GM21723 (cell line): Measurements from ENCODE around the gene GALK2.
"Not testable (repeated sequence)": the region's sequence is repeated elsewhere in the genome, so short reads cannot be mapped to it uniquely, and the experiment has no call there.

Experiments
- ATAC-seq: cut with Tn5 transposase; IDR thresholded peaks from one replicate; pipeline ENCODE4 v1.9.1; 2021; ENCODE audit warnings: mild to moderate bottlenecking, moderate library complexity; ENCODE audit not compliant: unreplicated experiment

GALK2 gene

DNA sequence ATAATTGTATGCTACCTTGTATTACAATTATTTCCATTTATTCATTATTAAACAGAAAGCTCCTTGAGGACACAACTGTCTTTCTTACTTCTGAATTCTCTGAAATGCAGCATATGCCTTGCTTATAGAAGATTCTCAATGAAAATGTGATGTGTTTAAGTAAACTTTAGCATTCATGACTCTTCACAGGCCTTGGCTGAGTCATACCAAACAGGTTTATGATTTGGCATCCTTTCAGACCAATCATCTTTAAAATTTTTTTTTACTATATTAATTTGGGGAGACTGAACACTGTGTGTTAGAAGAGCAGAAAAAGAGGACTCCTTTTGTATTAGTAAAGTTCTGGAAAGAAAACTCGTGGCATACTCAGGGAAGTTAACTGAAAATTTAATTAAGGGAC, 6.4 kb upstream of the GALK2 start:
- ATAC-seq = no peak

DNA sequence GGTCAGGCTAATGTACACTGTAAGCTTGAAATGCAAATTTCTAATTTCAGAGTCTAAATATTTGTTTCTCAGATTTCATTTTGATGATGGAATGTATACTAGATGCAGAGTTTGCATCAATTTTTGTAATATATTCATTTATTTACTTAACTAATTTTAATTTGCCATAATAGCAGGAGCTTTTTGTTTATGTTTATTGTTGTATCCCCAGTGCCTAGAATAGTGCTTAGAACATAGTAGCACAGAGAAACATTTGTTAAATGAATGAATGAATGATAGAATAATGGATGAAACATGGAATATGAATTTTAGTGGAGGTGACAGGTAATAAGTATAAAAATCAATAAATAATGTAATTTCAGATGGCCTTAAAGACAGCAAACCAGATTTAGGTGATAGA, 5.2 kb upstream of the GALK2 start:
- no peak for ATAC-seq

DNA sequence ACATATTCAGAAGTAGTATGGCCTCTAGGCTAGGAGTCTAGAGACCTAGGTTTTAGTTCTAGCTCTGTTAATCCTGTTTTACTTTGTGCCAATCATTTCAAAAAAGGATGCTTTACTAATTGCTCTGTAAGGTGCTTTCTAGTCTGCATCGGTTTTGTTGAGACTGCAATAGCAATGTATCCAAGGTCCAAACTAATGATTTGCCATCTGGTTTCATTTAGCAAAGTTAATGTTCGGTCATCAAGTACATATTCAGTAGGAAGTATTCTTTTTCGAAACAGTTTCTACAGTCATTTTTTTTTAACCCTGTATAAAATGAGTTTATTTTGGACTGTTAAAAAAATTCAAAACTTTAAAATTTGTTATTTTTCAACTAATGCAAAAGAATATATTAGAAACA, 2.0 kb upstream of the GALK2 start:
- no peak for ATAC-seq

DNA sequence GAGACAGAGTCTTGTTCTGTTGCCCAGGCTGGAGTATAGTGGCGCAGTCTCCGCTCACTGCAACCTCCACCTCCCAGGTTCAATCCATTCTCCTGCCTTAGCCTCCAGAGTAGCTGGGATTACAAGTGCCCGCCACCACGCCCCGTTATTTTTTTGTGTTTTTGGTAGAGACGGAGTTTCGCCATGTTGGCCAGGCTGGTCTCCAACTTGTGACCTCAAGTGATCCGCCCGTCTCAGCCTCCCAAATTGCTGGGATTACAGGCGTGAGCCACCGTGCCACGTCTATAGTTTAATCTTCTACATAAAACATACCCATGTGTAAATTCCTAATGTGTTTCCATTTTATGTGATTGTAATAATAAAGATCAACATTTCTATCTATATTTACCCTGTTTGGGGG, 1.7 kb downstream of the GALK2 start:
- no peak for ATAC-seq

DNA sequence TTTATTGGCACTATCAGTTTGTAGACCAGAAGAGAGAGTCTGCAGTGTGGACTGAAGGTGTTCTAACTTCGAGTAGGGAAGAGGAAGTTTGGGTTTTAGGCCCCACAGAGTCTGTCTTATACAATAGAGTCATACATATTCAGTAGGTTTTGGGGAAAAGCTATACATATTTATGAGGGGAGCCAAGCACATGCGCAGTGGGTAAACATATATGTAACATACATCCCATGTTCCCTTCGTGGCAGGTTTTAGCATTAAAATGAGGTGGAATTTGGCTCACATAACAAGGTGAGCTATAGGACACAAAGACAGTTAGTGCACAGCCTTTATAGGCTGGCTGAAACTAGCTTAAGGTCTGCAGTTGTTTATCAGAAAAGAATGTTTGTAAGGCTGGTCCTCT, 4.9 kb downstream of the GALK2 start:
- ATAC-seq = no peak

DNA sequence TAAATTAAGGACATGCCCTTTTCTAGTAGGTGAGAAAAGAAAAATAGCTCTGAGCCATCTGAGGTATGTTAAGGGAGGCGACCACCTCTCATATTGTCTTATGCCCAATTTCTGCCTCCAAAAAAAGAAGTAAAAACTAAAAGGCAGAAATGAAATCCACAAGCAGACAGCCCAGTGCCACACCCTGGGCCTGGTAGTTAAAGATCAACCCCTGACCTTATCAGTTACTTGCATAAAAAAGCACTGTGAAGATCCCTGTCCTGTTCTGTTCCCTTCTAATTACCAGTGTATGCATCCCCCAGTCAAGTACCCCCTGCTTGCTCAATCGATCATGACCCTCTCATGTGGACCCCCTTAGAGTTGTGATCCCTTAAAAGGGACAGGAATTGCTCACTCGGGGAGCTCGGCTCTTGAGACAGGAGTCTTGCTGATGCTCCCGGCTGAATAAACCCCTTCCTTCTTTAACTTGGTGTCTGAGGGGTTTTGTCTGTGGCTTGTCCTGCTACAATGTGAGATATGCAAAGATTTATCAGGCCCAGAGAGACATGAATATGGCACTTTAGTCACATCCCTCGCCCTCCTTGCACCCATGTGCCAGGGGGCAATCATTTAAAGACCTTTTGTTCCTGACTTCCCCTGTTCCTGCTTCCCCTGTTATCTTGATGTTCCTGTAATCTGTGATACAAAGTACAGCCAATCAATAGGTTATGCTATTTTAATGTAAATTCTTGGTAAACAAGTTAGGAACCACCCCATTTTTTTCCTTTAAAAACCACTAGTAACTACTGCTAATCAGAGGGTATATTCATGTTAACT, 5.7 kb downstream of the GALK2 start:
- not testable (repeated sequence) for ATAC-seq

DNA sequence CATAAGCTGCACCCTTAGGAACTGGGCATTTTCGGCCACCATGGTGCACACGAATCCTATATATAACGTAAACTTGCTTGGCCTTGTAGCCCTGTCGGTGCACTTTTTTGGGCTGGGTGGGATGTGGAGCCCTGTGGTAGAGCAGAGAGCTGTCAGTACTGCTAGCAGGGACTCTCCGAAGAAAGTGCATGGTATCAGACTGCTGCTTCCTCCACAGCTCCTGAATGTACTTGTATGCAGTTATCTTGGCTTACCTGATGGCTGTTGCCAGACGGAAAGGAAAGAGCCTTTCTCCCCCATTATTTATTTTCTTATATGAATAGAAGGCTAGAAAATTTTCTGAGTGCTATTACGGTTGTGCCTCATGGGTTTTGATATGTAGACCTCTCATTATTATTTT, 8.4 kb downstream of the GALK2 start:
- ATAC-seq = no peak

DNA sequence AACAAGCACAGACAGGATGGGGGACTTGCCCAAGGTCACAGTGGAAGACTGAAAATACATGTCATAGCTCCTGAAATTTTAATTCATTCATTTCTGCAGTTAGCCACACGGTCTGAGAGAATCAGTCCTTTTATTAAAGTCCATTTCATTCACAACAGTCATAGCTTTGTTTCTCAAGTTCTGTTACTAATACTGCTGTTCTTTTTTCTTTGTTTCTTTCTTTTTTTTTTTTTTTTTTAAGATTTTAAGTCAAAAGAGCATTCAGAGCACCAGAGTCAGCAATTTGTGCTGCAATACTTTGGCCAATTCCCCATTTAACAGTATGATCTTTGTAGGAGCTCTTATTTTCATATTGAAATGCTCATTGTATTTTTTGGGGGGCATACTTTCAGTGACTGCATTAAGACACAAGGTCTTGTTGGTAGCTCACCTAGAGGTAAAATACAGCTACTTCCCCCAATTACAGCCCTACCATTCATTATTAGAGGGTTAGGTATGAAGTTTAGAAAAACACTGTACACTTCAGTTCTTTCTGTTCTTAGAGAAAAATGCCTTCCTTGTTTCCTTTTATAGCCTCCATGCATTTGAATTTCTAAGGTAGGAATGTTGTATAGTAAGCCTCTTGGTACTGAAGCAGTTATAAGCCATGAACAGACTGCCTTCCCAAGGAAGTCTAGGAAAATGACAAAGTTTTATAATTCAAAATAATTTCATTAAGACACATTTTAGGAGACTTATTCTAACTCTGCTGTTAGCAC, 9.6 kb downstream of the GALK2 start:
- no peak for ATAC-seq

DNA sequence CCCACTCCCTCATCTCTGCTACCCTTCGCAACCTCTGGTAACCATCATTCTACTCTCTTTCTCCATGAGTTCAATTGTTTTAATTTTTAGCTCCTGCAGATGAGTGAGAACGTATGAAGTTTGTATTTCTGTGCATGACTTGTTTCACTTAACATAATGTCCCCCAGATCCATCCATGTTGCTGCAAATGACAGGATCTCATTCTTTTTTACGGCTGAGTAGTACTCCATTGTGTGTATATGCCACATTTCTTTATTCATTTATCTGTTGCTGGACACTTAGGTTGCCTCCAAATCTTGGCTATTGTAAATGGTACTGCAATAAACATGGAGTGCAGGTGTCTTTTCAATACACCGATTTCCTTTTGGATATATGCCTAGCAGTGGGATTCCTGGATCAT, 12.1 kb downstream of the GALK2 start:
- no peak for ATAC-seq

DNA sequence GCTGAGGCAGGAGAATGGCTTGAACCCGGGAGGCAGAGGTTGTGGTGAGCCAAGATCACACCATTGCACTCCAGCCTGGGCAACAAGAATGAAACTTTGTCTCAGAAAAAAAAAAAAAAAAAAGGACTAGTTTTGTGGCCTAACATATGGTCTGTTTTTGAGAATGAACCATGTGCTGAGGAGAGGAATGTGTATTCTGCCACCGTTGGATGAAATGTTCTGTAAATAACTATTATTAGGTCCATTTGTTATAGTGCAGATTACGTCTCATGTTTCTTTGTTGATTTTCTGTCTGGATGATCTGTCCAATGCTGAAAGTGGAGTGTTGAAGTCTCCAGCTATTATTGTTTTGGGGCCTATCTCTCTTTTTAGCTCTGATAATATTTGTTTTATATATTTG, 13.7 kb downstream of the GALK2 start:
- not testable (repeated sequence) for ATAC-seq

DNA sequence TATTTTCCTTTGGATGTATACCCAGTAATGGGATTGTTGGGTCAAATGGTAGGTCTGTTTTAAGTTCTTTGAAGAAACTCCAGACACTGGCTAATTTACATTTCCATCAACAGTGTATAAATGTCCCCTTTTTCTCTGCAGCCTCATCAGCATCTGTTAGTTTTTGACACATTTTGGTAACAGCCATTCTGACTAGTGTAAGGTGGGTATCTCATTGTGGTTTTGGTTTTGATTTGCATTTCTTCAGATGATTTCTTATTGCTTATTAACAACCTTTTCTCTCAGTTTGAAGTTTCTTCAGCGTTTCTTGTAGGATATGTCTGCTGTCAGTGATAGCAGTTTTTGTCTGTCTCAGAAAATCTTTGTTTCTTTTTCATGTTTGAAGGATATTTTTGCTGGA, 15.4 kb downstream of the GALK2 start:
- ATAC-seq = no peak

DNA sequence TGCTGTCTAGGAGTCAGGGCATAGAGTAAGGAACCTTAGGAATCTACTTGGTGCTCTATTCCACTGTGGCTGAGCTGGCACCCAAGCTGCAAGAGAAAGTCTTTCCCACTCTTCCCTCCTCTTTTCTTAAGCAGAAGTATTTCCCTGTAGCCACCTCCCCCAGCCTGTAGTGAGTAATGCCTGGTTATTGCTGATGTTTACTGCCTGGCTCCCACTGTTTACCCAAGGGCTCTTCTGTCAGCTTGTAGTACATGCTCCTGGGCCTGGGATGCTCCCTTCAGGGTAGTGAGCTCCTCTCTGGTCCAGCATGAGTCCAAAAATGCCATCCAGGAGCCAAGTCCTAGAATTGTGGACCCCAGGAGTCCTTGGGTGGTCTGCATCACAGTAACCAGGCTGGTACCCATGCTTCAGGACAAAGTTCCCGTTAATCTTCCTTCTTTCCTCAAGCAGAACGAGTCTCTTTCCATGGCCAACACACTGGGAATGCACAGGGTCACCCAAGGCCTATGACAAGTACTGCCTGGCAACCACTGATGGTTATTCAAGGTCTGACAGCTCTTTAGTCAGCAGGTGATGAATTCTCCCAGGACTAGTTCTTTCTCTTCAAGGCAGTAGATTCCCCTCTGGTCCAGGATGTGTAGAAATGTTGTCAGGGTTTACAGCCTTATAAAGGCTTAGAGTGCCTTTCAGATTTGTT, 17.6 kb downstream of the GALK2 start:
- ATAC-seq = no peak

DNA sequence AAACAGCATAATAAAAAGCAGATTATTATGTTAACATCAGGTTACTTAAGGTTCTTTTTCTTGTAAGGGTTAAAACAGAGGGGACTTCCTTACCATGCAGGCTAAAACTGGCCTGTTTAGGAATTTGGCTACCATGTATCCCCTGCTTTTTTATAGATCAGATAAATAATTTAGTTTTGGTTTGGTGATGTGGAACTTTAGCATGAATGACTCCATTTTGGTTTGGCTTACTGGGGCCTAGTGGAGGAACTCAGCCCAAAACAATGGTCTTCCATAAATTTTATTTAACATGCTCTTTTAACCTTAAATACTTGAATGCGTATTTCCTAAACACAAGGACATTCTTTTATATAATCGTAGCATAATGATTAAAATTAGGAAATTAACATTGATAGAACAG, 18.9 kb downstream of the GALK2 start:
- ATAC-seq = no peak

DNA sequence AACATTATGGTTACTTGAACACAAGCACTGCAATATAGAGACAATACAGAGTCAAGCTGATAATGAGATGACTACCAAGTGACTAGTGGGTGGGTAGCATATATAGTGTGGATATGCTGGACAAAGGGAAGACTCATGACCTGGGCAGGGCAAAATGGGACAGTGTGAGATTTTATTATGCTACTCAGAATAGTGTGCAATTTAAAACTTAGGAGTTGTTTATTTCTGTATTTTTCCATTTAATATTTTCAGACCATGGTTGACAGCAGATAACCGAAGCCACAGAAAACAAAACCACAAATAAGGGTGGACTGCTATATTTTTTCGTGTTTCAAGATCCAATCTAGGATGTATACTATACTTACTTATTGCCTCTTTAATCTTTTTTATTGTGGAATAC, 19.6 kb downstream of the GALK2 start:
- no peak for ATAC-seq

DNA sequence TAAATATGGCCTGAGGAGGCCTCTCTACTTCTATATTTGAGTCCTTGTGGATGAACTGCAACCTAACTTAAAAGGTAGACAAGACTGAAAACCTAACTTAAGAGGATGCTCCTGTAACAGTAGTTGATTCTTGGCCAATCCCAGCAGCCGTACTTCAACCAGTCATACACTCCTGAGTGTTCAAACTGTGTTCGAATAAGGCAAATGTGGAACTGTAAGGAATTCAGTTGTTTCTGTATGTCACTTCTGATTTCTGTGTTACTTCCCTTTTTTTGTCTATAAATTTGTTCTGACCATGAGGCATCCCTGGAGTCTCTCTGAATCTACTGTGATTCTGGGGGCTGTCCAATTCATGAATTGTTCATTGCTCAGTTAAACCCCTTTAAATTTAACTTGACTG, 20.5 kb downstream of the GALK2 start:
- no peak for ATAC-seq

DNA sequence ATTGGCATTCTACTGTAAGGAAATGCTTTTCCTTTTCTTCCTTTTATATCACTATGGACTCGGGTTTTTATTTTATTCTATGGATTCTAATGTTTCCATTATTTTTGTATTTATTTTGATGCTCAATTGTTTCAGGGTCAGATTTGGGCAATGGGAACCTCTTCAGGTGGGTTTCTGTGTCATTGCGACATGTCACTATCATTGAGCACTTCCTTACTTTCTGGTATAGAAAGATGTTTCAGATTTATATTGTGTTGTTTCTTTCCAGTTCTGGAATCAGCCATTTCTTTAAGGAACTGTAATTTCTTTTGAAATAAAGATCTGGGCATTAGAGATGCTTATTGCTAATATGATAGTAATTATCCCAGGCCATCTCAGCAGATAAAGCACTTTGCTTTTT, 21.8 kb downstream of the GALK2 start:
- no peak for ATAC-seq

DNA sequence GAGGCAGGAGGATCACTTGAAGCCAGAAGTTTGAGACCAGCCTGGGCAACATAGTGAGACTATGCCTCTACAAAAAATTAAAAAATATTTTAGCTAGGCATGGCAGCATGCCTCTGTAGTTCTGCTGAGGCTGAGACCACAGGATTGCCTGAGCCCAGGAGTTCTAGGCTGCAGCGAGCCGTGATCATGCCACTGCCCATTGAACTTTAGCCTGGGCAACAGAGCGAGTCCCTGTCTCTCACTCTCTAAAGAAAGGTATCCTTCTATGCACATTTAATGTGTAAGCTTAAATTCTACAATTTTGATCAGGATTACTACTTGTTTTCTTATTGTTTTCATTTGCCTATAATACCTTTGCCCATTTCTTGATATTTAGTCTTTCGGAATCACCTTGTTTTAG, 26.8 kb downstream of the GALK2 start:
- ATAC-seq = no peak

DNA sequence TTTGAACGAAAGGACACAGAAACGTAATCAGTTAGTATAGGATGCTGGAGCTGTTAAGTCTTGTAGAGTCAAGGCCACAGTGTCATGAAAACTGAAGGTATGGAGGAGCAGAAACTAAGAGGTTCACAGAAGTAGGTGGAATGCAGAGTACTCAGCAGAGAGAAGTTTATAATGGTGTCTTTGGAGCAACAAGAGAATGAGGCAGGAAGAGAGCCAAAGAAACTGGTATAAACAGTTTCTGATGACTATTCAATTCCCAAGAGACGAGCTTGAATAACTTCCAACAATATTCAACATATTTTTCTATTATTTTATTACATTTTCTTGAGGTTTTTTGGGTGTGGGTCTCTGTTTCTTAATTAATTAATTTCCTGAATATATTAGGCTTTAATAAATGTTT, 29.6 kb downstream of the GALK2 start:
- no peak for ATAC-seq

DNA sequence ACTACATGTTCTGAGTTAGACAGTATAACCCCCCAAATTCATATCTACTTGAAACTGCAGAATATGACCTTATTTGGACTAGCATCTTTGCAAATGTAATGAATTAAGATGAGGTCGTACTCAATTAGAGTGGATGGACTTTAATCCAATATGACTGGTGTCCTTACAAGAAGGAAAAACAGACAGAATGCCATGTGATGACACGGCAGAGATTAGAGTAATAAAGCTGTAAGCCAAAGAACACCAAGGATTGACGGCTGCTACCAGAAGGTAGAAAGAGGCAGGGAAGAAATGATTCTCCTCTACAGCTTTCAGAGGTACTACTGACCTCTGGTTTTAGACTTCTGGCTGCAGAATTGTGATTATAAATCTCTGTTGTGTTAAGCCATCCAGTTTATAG, 30.3 kb downstream of the GALK2 start:
- no peak for ATAC-seq

DNA sequence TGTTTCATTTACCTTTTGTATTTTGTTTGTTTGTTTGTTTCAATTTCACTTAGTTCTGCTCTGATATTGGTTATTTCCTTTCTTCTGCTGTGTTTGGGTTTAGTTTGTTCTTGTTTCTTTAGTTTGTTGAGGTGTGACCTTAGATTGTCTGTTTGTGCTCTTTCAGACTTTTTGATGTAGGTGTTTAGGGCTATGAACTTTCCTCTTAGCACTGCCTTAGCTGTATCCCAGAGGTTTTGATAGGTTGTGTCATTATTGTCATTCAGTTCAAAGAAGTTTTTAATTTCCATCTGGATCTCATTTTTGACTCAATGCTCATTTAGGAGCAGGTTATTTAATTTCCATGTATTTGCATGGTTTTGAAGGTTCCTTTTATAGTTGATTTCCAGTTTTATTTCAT, 38.1 kb downstream of the GALK2 start:
- not testable (repeated sequence) for ATAC-seq

DNA sequence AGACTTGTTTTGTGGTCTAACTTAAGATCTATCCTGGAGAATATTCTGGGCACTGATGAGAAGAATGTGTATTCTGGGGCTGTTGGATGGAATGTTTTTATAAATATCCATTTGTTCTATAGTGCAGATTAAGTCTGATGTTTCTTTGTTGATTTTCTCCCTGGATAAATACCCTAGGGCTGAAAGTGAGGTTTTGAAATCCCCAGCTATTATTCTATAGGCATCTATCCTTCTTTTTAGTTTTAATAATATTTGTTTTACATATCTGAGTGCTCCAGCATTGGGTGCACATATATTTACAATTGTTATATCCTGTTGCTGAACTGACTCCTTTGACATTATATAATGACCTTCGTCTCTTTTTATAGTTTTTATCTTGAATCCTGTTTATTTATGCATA, 42.9 kb downstream of the GALK2 start:
- ATAC-seq = no peak
